ENCODE results near the gene QSOX2.

DNA sequence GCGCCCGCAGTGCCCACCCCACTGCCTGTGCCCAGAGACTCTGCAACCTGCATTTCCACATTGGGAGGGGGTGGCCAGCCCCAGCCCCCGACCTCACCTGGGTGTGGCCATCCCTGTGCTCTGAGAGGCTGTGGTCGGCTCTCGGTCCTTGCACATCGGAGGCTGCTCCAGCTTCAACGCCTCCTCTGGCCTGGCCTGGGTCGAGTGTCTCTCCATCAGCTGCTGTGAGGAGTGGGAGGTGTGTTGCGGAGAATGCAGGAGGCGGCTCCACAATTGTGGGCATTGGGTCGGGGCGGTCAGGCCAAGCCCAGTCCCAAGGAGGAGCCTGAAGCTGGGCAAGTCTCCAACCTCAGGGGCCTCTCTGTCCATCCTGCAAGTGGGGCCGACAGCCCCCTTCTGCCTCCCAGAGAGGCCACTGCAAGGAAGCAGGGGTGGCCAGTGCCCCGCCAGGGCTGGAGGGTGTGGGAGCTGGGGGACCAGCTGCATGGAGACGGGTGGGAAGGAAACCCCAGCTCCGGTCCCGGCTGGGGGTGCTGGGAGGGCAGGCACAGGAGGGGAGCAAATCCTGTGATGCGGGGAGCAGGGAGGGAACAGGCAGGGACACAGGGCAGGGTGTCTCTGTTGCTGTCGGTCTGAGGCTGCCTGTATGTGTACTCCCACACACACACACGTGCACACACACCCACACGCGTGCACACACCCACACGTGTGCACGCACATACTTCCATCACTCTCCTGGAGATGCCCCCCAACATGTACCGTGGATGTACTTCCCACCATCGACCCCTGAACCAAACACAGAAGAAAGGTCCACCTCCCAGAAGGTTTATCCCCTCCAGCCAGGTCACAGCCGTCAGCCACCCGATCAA, 29.4 kb upstream of the QSOX2 start:
- TF ChIP-seq FOXA1 (IDR thresholded peaks at IDR 0.05) (no peak), SP1 (IDR thresholded peaks at IDR 0.05) (no peak), RAD21 (IDR thresholded peaks at IDR 0.05) (no peak), HNF4A (conservative IDR thresholded peaks at IDR 0.05) (no peak), TAF1 (conservative IDR thresholded peaks at IDR 0.05) (no peak)
- TF ChIP-seq, protein P1, sequence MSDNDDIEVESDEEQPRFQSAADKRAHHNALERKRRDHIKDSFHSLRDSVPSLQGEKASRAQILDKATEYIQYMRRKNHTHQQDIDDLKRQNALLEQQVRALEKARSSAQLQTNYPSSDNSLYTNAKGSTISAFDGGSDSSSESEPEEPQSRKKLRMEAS (IDR thresholded peaks at IDR 0.05): no peak
- TF ChIP-seq, protein P2, sequence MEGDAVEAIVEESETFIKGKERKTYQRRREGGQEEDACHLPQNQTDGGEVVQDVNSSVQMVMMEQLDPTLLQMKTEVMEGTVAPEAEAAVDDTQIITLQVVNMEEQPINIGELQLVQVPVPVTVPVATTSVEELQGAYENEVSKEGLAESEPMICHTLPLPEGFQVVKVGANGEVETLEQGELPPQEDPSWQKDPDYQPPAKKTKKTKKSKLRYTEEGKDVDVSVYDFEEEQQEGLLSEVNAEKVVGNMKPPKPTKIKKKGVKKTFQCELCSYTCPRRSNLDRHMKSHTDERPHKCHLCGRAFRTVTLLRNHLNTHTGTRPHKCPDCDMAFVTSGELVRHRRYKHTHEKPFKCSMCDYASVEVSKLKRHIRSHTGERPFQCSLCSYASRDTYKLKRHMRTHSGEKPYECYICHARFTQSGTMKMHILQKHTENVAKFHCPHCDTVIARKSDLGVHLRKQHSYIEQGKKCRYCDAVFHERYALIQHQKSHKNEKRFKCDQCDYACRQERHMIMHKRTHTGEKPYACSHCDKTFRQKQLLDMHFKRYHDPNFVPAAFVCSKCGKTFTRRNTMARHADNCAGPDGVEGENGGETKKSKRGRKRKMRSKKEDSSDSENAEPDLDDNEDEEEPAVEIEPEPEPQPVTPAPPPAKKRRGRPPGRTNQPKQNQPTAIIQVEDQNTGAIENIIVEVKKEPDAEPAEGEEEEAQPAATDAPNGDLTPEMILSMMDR (IDR thresholded peaks at IDR 0.05; ENCODE audit: low read depth, low read length, missing input control): no peak

Data from liver (tissue), 3 donors.